ENCODE data around the gene COL23A1. TPM values are rescaled to one million over a fixed set of nuclear protein-coding genes. Genes with fewer than 3 reads are reported as not detected.

The COL23A1 gene
- total and polyA plus RNA-seq, 2 of the 13 experiments (the other 11 are each of a cell fraction or from before 2014, with no cell fraction given): not detected

- ATAC-seq: peak; percentile 7; the same call in 2 of the 3 replicates
- Histone ChIP-seq H3K4me3 (replicated peaks in 1 of 3; ENCODE audit: insufficient read depth in 1 of 3, low read depth in 2 of 3, low read length in 3 of 3) (peak overlapping the region in 2 of 3 experiments; percentile 13 to 43; a peak in 3 of 6 replicates), H3K79me2 (ENCODE audit: insufficient read depth, low read length) (peaks cover 40% of the 10 kb centered on the region), H3K27me3 (ENCODE audit: control insufficient read depth in 1 of 2, insufficient read depth in 2 of 2, low read length in 2 of 2) (no peaks in the 10 kb centered on the region; a peak in 1 of 5 replicates), H3K36me3 (replicated peaks in 1 of 2; ENCODE audit: control insufficient read depth in 1 of 2, insufficient read depth in 2 of 2, low read length in 2 of 2) (peaks cover 0 to 8% of the 10 kb centered on the region in 2 experiments; a peak in 3 of 5 replicates), H4K20me1 (ENCODE audit: insufficient read depth, low read length) (peaks cover 12% of the 10 kb centered on the region), H3K4me1 (ENCODE audit: insufficient read depth, low read length) (peaks cover 60% of the 10 kb centered on the region), H3K27ac (ENCODE audit: extremely low read length, insufficient read depth, low read length) (peak overlapping the region; percentile 55), H2AFZ (ENCODE audit: low read length) (no peak overlapping the region), H3K9ac (ENCODE audit: insufficient read depth, low read depth, low read length) (peak overlapping the region; percentile 51; the same call in 1 of the 2 replicates), H3K4me2 (ENCODE audit: low read depth, low read length) (peak overlapping the region; percentile 47), H3K9me3 (ENCODE audit: low read length) (no peaks in the 10 kb centered on the region)
- CTCF ChIA-PET (ENCODE audit: low intra/inter-chr PET ratio, low total read pairs): no interaction called here
- in situ Hi-C loops (cut with HindIII; ENCODE audit: extremely low pct_ligation_motif_present, low pct_unique_long_range_greater_than_20kb) (no loop called here), intact Hi-C loops (cut with micrococcal nuclease; ENCODE audit: unreplicated experiment) (loop anchor here (5.0 kb wide), 1 partner anchor 105 kb away; the partner anchor contains the start of gene ZNF354A)
- WGBS (ENCODE audit: low lambda C conversion rate): 96% methylated on average over 4 of the region's 20 CpGs
- DNase-seq (ENCODE audit: low spot score): no peak
- no peak for FAIRE-seq
- POLR2A ChIA-PET: no interaction called here
- no TSS peak for BruUV-seq (replicated peaks)
- peak; percentile 5; the same call in 1 of the 2 replicates for TF ChIP-seq ZNF281 (CRISPR knock-in tag; IDR thresholded peaks at IDR 0.05; ENCODE audit: borderline replicate concordance)
- TF ChIP-seq POGZ (CRISPR knock-in tag; IDR thresholded peaks at IDR 0.05): peak; percentile 2; the same call in 1 of the 2 replicates
- no peak for TF ChIP-seq FOXJ3 (CRISPR knock-in tag; IDR thresholded peaks at IDR 0.05; ENCODE audit: borderline replicate concordance)
- peak; percentile 77; the same call in 1 of the 2 replicates for TF ChIP-seq POGK (CRISPR knock-in tag; conservative IDR thresholded peaks at IDR 0.05)
- TF ChIP-seq, protein P1, sequence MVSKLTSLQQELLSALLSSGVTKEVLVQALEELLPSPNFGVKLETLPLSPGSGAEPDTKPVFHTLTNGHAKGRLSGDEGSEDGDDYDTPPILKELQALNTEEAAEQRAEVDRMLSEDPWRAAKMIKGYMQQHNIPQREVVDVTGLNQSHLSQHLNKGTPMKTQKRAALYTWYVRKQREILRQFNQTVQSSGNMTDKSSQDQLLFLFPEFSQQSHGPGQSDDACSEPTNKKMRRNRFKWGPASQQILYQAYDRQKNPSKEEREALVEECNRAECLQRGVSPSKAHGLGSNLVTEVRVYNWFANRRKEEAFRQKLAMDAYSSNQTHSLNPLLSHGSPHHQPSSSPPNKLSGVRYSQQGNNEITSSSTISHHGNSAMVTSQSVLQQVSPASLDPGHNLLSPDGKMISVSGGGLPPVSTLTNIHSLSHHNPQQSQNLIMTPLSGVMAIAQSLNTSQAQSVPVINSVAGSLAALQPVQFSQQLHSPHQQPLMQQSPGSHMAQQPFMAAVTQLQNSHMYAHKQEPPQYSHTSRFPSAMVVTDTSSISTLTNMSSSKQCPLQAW (CRISPR knock-in tag; IDR thresholded peaks at IDR 0.05): peak; percentile 1; the same call in 1 of the 2 replicates
- TF ChIP-seq, protein P2, sequence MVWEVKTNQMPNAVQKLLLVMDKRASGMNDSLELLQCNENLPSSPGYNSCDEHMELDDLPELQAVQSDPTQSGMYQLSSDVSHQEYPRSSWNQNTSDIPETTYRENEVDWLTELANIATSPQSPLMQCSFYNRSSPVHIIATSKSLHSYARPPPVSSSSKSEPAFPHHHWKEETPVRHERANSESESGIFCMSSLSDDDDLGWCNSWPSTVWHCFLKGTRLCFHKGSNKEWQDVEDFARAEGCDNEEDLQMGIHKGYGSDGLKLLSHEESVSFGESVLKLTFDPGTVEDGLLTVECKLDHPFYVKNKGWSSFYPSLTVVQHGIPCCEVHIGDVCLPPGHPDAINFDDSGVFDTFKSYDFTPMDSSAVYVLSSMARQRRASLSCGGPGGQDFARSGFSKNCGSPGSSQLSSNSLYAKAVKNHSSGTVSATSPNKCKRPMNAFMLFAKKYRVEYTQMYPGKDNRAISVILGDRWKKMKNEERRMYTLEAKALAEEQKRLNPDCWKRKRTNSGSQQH (CRISPR knock-in tag; IDR thresholded peaks at IDR 0.05; ENCODE audit: low read depth): peak; percentile 12; the same call in 1 of the 2 replicates
- TF ChIP-seq KLF11 (CRISPR knock-in tag; IDR thresholded peaks at IDR 0.05): no peak
- peak; percentile 47; the same call in 1 of the 2 replicates for TF ChIP-seq ZBTB38 (CRISPR knock-in tag; IDR thresholded peaks at IDR 0.05)
- TF ChIP-seq ZNF317 (CRISPR knock-in tag; IDR thresholded peaks at IDR 0.05): no peak
- no peak for TF ChIP-seq SALL2 (CRISPR knock-in tag; IDR thresholded peaks at IDR 0.05)
- TF ChIP-seq, protein P3, sequence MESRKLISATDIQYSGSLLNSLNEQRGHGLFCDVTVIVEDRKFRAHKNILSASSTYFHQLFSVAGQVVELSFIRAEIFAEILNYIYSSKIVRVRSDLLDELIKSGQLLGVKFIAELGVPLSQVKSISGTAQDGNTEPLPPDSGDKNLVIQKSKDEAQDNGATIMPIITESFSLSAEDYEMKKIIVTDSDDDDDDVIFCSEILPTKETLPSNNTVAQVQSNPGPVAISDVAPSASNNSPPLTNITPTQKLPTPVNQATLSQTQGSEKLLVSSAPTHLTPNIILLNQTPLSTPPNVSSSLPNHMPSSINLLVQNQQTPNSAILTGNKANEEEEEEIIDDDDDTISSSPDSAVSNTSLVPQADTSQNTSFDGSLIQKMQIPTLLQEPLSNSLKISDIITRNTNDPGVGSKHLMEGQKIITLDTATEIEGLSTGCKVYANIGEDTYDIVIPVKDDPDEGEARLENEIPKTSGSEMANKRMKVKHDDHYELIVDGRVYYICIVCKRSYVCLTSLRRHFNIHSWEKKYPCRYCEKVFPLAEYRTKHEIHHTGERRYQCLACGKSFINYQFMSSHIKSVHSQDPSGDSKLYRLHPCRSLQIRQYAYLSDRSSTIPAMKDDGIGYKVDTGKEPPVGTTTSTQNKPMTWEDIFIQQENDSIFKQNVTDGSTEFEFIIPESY (CRISPR knock-in tag; IDR thresholded peaks at IDR 0.05): peak; percentile 61
- TF ChIP-seq, protein P4, sequence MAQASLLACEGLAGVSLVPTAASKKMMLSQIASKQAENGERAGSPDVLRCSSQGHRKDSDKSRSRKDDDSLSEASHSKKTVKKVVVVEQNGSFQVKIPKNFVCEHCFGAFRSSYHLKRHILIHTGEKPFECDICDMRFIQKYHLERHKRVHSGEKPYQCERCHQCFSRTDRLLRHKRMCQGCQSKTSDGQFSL (CRISPR knock-in tag; IDR thresholded peaks at IDR 0.05): peak; percentile 78; the same call in 1 of the 2 replicates
- no peak for TF ChIP-seq MATR3 (CRISPR knock-in tag; IDR thresholded peaks at IDR 0.05)
These were observed 37.0 kb upstream of the COL23A1 start for GRCh38 chr5:178627259-178627598.
